Embryonic facial prominence (tissue), 1 donor: Measurements from ENCODE around the gene SLC7A9.

ENCODE experiments used
- DNase-seq: peaks from one replicate; pipeline ENCODE4 v3.0.0-alpha.2; 2016; ENCODE audit errors: extremely low spot score

Gene SLC7A9

GRCh38 chr19:32828643-32829344, 40.8 kb downstream of the SLC7A9 start:
- DNase-seq = no peak

- no peak for DNase-seq
Measured at GRCh38 chr19:32828139-32828538, 41.4 kb downstream of the SLC7A9 start.

GRCh38 chr19:32824916-32825608, 44.5 kb downstream of the SLC7A9 start:
- DNase-seq = no peak

- DNase-seq = no peak
Measured at GRCh38 chr19:32824191-32824751, 45.3 kb downstream of the SLC7A9 start.

GRCh38 chr19:32823747-32824102, 45.8 kb downstream of the SLC7A9 start:
- no peak for DNase-seq

GRCh38 chr19:32822916-32823746, 46.4 kb downstream of the SLC7A9 start:
- DNase-seq = no peak

- no peak for DNase-seq
Measured at GRCh38 chr19:32819419-32820400, 49.9 kb downstream of the SLC7A9 start.

- DNase-seq = no peak
Measured at GRCh38 chr19:32818536-32818935, 51.0 kb downstream of the SLC7A9 start.

- no peak for DNase-seq
Measured at GRCh38 chr19:32817569-32818476, 51.7 kb downstream of the SLC7A9 start.

- no peak for DNase-seq
Measured at GRCh38 chr19:32816555-32817099, 52.9 kb downstream of the SLC7A9 start.

- no peak for DNase-seq
Measured at GRCh38 chr19:32814624-32815023, 54.9 kb downstream of the SLC7A9 start.

- DNase-seq = no peak
Measured at GRCh38 chr19:32813862-32814425, 55.6 kb downstream of the SLC7A9 start.

GRCh38 chr19:32812571-32812970, 57.0 kb downstream of the SLC7A9 start:
- DNase-seq = no peak

- DNase-seq = no peak
Measured at GRCh38 chr19:32812036-32812435, 57.5 kb downstream of the SLC7A9 start.

- no peak for DNase-seq
Measured at GRCh38 chr19:32811151-32811550, 58.4 kb downstream of the SLC7A9 start.

GRCh38 chr19:32810452-32810851, 59.1 kb downstream of the SLC7A9 start:
- DNase-seq = no peak

- DNase-seq = no peak
Measured at GRCh38 chr19:32809754-32810153, 59.8 kb downstream of the SLC7A9 start.

GRCh38 chr19:32809254-32809653, 60.3 kb downstream of the SLC7A9 start:
- no peak for DNase-seq

- DNase-seq = no peak
Measured at GRCh38 chr19:32808236-32808635, 61.3 kb downstream of the SLC7A9 start.
